A549 (cell line): ENCODE results near the gene ARVCF.

Experiments
- CEBPB ChIP-seq, 2 experiments: fragments of >200 bp in 1 of 2; sonication (Bioruptor Twin) in 1 of 2; formaldehyde crosslinking in 1 of 2; IDR thresholded peaks; 2 replicates each; pipeline ENCODE4 v1.6.1; 2012 to 2016
- CHD4 ChIP-seq: fragments of 200-600 bp; sonication (generic); IDR thresholded peaks from 2 replicates; pipeline ENCODE4 v1.6.1; 2016; ENCODE audit warnings: antibody characterized with exemption, mild to moderate bottlenecking, borderline replicate concordance
- CTCF ChIP-seq: fragments of >200 bp; sonication (Bioruptor Twin); formaldehyde crosslinking; IDR thresholded peaks from 3 replicates; pipeline ENCODE4 v1.5.1; 2016
- E2F6 ChIP-seq: IDR thresholded peaks from 2 replicates; pipeline ENCODE4 v1.6.1; 2012; ENCODE audit warnings: low read depth, borderline replicate concordance
- ESRRA ChIP-seq: fragments of 150-350 bp; IDR thresholded peaks from 2 replicates; pipeline ENCODE4 v1.6.1; 2014; ENCODE audit warnings: mild to moderate bottlenecking, low read length, borderline replicate concordance
- HMGXB4 ChIP-seq: fragments of 250-450 bp; sonication (Bioruptor Pico); IDR thresholded peaks from 2 replicates; pipeline ENCODE4 v1.5.0; 2021; ENCODE audit warnings: mild to moderate bottlenecking, moderate library complexity, borderline replicate concordance
- JUN ChIP-seq, 2 experiments: fragments of >200 bp; sonication (Bioruptor Twin); formaldehyde crosslinking; IDR thresholded peaks; 2 replicates in 1 of 2; 3 replicates in 1 of 2; pipeline ENCODE4 v1.6.1; 2016 to 2017
- MAX ChIP-seq: IDR thresholded peaks from 2 replicates; pipeline ENCODE4 v1.6.1; 2012
- MYC ChIP-seq: IDR thresholded peaks from 2 replicates; pipeline ENCODE4 v1.6.1; 2012; ENCODE audit warnings: mild to moderate bottlenecking, inconsistent platforms, low read length, improper control_type of control experiment, borderline replicate concordance
- NR3C1 ChIP-seq: fragments of >200 bp; sonication (Bioruptor Twin); formaldehyde crosslinking; IDR thresholded peaks from 3 replicates; pipeline ENCODE4 v1.6.1; 2017
- POLR2A ChIP-seq: IDR thresholded peaks from 2 replicates; pipeline ENCODE4 v1.6.1; 2012; ENCODE audit warnings: mild to moderate bottlenecking, low read length
- RAD21 ChIP-seq, 2 experiments: fragments of >200 bp in 1 of 2; sonication (Bioruptor Twin) in 1 of 2; formaldehyde crosslinking in 1 of 2; IDR thresholded peaks in 1 of 2; conservative IDR thresholded peaks in 1 of 2; 2 replicates in 1 of 2; 3 replicates in 1 of 2; pipeline ENCODE4 v1.6.1; 2012 to 2018; ENCODE audit warnings: inconsistent platforms in 1 of 2
- REST ChIP-seq: fragments of 200-600 bp; sonication (generic); IDR thresholded peaks from 2 replicates; pipeline ENCODE4 v1.6.1; 2016; ENCODE audit warnings: antibody characterized with exemption, mild to moderate bottlenecking, moderate library complexity
- RFX5 ChIP-seq: fragments of 450-650 bp; IDR thresholded peaks from 2 replicates; pipeline ENCODE4 v1.7.1; 2014; ENCODE audit warnings: antibody characterized with exemption, mild to moderate bottlenecking, moderate library complexity

- TF ChIP-seq ESRRA: no peak
- no peak for TF ChIP-seq REST
- no peak for TF ChIP-seq CTCF
- no peak for TF ChIP-seq E2F6
- no peak for TF ChIP-seq NR3C1
- TF ChIP-seq CHD4: no peak
- no peak for TF ChIP-seq CEBPB (IDR thresholded peaks at IDR 0.05)
- TF ChIP-seq POLR2A: no peak
- no peak for TF ChIP-seq HMGXB4 (CRISPR knock-in tag)
- TF ChIP-seq MAX: no peak
- TF ChIP-seq RFX5: no peak
- TF ChIP-seq JUN (IDR thresholded peaks at IDR 0.05): no peak
- no peak for TF ChIP-seq RAD21 (conservative IDR thresholded peaks at IDR 0.05 in 1 of 2, IDR thresholded peaks at IDR 0.05 in 1 of 2)
- no peak for TF ChIP-seq MYC
These were observed 17.4 kb downstream of the ARVCF start for GRCh38 chr22:19998991-19999820.
